ENCODE results near the gene OR11H1. TPM values are rescaled to one million over a fixed set of nuclear protein-coding genes. Genes with fewer than 3 reads are reported as not detected.

OR11H1 gene, protein sequence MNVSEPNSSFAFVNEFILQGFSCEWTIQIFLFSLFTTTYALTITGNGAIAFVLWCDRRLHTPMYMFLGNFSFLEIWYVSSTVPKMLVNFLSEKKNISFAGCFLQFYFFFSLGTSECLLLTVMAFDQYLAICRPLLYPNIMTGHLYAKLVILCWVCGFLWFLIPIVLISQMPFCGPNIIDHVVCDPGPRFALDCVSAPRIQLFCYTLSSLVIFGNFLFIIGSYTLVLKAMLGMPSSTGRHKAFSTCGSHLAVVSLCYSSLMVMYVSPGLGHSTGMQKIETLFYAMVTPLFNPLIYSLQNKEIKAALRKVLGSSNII
- not detected in 2 replicates for total RNA-seq

GRCh38 chr22:15527892-15528291 lies at the start of gene OR11H1:
Gene OR11H1 (plus strand): TSS chr22:15528192. CDS start chr22:15528192, 0 bp downstream.

Other genes starting within 250 kb of the OR11H1 start
- gene POTEH, start 161.8 kb downstream of the OR11H1 start, total RNA-seq: 0.06 TPM in 1 of 2 replicates, not detected in the other